ENCODE data around the gene CASTOR2.

- no peak for TF ChIP-seq POLR2AphosphoS5 (IDR thresholded peaks at IDR 0.05)
- no peak for TF ChIP-seq POLR2A (IDR thresholded peaks at IDR 0.05)
- TF ChIP-seq CTCF (IDR thresholded peaks at IDR 0.05): no peak
These were observed 53.3 kb downstream of the CASTOR2 start for GRCh38 chr7:75017832-75018231.

Data from suprapubic skin (tissue), 4 donors.